Stimulated activated CD4-positive, alpha-beta T cell treated with anti-CD3 and anti-CD28 coated beads, TNF-alpha, amount 100 ng/mL, for 1 hour (primary cell): ENCODE measurements around the gene LAMA4.
A peak's percentile ranks its signal among the peaks of the same experiment; 100 is the strongest.

ENCODE experiments used
- DNase-seq, 3 donors: peaks; one replicate each; pipeline ENCODE4 v3.0.0-alpha.2; 2020; ENCODE audit warnings: low read depth in 3 of 3, low spot score in 1 of 3

The LAMA4 gene

DNA sequence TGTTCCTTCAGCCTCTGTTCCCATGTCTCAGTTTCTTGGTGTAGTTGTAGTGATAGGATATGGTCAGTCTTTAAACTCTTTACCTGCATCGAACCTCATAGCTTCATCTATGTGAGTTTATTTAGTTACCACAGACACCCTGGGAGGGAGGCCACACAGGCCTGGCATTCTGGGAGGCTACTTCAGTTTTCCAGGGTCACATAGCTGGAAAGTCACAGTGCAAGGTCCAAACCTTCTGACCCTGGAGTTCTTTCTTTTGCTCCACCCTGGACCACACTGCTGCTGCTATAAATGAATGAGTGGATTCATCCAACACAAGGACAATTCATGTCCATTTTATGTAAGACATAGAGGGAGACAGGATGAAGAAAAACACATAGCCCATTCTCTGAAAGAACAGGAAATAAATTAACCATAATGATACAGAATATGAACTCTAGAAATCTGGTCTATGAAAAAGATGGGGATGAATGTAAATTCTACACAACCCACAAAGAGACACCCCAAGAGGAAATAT lies 60.8 kb downstream of the LAMA4 start:
- no peak for DNase-seq

DNA sequence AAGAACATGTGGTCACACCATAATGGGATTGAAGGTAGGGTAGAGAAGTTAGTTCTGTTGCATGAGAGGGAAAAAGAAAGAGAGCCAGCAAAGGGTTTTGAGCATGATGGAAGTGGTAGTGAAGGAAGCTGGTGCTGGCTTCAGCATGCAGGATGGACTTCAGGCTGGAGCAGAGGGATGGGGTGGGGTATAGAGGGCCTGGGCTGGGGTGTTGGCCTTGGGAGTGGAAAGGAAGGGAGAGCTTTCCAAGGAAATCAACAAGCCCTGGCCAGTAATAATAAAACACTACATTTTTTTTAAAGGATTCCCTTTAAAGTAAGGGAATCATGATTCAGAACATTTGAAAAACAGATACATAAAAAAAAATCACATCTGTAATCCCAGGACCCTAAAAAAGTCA lies 61.2 kb downstream of the LAMA4 start:
- DNase-seq: no peak

DNA sequence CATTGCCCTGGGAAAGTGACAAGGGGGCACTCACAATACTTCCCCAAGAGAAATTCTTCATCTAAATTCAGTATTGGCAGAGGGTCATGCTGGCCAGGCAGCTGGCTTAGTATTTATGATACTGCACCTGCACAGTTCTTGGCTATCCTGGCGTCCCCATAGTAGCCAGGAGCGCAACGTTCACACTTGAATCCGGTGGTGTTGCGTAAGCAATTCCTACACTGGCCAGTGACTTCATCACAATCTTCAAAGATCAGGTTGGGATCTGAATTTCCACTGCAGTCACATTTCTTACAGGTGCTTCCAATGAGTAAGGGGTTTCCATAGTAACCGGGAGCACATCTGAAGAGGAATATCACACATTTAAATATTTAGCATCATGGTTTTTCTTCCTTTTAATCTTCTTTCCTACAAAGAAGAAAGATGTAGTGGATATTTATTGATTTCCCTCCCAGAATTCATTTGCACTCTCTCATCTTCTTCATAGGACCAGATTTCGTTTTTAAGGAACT lies 62.8 kb downstream of the LAMA4 start:
- no peak for DNase-seq

DNA sequence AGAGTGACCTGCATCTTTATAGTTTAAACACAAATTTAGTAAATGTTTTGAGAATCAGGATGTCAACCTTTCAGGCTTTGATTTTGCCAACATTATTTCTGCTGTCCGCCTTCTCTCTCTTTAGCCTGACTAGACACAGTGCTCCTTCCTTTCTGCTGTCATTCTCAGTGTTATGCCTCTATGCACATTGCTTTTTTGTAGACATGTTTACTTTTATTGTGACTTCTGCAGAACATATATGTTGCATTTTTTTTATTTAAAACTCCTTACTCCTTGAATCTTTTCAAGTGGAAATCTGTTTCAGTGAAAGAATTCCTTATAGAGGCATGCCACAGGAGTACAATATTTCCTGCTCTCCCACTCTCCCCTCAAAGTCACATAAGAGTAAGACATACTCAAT lies 64.2 kb downstream of the LAMA4 start:
- no peak for DNase-seq

DNA sequence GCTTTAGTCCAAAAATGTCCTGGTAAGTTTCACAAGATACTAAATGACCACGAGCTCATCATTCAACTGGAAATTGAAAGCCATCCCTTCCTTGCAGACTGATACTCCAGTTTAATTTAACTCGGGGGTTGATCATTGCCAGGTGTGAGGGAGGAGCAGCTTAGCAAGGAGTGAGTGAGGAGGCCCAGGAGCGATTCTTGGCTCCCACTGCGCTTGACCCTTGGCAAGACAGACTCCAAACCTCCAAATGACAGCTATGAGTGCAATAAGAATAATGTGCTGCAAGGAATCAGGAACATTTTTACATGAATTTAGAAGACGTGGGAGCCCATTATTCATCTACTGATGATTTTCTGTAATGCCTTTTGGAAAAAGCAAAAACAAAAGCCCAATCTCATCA lies 64.9 kb downstream of the LAMA4 start:
- no peak for DNase-seq

DNA sequence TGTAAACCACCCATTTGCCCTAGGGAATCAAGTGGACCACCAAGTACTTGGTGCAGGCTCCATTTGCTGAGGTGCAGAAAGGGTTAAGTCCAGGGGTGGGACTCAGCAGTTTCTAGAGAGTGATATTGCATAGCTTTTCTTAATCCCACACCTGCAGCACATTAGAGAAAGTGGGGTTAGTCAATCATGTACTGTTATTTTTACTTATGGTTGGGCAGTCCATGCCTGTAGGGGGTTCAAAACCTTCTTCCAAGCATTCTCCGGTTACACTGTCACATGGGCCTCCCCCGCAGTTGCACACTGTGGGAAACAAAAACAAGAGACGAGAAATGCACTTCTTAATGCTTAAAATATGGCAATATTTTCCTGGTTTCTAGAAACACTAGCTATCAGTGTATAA lies 65.5 kb downstream of the LAMA4 start:
- DNase-seq: no peak

DNA sequence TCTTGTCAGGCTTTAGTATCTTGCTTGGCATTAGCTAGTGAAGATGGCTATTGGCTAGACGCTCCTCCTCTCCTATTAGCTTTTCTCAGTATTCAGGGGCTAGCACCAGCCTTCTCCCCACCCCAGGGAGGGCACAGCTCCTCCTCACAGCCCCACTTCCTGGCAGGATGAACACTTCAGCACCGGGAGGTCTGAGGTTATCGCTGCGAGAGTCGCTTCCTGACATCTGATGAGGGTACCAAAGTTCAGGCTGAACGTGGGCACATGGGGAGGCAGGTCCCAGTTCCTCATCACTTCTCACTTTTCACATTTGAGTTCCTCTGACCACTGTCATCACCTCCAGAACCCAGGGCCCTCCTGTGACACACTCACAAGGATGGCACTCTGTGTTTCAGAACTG lies 66.6 kb downstream of the LAMA4 start:
- DNase-seq: no peak

DNA sequence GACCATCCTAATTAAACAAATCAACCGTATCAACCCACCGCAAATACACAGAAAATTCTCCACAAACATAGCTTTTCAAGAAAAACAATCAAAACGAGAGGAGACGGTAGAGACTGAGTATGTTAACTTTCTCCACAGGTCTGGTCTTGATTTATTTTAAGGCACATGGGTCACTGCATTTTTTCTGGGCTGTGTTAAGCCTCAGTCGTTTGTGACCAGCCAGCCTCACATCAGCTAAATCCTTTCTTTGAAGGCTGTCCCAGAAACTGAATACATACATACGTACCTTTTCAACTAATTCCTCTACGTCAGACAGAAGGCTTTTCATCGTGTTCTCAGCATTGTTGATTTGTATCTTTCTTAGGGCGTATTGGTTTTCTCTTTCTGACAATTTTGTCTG lies 69.4 kb downstream of the LAMA4 start:
- no peak for DNase-seq

DNA sequence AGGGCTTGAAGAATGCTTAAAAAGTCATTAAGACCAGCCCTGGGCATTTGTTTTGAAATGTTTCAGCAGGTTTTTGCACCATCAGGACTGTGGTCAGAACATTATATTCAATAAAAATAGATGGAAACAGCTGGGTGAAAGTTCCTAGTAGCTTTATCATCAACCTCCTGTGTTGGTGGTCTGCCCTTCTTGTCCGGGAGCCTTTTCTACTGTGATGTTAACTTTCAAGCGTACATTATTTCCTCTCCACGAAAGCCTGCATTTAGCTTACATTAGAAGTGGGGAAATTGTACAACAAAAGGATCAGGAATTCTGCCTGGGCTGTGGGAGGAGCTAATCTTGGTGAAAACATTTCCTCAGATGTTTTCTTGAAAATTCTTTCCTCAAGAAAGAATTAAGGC lies 71.1 kb downstream of the LAMA4 start:
- DNase-seq: no peak

DNA sequence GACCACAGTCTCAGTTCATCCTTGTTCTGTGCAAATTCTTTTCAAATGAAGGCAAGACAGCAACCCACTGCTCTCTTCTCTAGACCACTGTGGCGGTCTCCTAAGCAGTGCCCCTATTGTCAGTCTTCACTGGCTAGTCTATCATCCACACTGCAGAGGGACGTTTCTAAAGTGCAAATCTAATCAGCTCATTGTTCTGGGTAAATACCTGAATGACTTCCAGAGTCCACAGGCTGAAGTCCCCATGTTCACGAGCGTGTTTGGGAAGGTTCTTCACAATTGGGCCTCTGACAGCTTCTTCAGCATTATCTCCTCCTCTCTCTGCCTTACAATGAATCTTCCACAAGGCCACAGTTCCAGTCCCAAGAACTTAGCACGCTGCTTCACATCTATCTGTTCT lies 73.2 kb downstream of the LAMA4 start:
- no peak for DNase-seq

DNA sequence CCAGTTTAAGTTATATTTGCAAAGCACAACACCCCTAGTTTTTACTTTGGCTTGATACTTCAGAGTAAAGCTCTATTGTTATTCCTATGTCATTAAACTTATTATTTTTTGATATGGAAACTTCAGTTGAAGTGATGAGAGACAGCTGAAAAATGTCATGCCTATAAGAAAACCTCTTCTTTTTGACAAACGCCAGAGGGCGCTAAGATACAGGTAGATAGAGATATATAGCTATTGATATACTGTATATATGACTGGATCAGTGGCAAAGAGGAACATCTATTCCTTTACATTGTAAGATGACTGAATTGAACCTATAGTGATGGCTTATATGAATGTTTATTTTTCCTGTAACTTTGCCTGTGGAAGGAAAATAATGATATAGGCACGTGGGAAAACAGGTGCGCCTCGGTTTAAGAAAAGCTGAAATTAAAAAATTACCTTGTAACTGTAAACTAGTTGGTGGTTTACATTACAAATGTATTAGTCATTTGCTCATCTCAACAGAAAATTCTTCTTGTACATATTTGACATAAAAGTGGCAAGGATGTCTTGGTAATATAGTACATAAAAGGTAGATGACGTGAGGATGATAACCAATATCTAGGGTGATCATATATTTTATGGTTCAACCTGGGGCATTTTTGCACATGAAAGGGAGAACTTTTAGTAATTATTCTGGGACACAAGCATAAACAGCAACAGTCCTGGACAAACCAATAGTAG lies 74.1 kb downstream of the LAMA4 start:
- DNase-seq: peak in 1 of 3 donors; percentile 17

DNA sequence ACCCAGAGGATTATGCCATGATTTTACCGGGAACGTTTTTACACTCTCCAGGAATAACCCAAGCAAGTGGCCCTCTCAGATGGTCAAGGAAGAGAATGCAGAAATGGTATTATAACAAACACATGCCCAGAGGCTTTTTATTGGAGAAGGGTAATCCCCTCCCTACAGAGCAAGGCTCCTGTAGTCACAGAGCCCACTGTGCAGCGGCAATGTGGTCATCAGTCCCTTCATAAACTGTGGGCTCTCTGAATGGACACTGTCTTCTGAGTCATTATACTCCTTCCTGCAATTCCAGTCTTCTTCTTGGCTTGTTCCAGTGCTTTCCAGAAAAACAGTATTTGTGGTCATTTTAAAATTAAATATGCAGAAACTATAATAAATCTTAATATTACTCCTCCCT lies 74.7 kb downstream of the LAMA4 start:
- DNase-seq: no peak

DNA sequence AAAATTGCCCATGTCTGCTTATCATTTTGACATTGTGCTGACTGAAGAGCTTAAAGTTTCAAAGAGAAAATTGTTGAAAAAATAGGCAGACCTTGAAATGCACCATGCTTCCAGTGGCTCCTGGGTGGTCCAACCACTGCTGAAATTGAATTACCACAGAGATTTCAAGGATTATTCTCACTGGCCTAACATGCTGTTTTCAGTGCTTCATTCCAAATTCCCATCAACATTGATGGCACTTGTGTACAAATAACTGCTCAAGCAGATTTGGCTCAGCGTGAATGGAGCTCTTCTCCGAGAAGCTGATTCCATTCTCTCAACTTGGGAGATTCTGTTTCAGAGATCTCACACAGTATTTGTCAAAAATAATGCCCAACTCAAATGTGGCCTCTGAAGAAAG lies 75.5 kb downstream of the LAMA4 start:
- DNase-seq: no peak

DNA sequence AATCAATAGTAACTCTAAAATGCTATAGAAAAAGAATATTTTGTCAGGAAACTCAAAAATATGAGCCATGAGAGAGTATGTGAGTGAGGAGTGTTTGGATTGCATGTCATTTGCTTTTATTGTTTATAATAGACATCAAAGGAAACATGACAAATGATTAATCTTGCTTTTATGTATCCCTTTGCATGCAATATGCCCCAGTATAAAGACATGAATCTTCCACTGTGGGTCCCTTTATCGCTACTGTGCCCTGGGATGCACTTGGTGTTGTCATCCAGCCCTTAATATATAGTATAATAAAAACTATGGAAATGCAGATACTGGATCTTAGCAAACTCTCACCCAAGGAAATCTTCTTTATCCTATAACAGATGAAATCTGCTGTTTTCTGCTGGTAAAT lies 77.3 kb downstream of the LAMA4 start:
- no peak for DNase-seq

DNA sequence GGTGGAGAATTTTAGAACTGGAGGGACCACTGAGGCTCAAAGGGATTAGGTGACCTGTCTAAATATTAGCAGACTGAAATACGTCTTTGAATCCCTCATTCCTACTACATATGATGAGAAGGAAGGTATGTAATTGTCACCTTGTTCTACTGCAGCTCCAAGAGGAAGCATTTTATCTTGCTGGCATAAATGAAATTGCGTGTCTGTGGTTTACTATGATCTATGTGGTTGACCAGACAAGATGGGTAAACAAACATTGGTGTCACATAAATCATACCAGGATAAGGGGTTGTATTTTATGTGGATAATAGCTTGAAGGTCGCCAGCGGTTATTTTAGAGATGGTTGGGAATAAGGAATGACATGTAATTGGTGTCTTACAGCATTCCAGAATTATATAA lies 78.2 kb downstream of the LAMA4 start:
- DNase-seq: no peak

DNA sequence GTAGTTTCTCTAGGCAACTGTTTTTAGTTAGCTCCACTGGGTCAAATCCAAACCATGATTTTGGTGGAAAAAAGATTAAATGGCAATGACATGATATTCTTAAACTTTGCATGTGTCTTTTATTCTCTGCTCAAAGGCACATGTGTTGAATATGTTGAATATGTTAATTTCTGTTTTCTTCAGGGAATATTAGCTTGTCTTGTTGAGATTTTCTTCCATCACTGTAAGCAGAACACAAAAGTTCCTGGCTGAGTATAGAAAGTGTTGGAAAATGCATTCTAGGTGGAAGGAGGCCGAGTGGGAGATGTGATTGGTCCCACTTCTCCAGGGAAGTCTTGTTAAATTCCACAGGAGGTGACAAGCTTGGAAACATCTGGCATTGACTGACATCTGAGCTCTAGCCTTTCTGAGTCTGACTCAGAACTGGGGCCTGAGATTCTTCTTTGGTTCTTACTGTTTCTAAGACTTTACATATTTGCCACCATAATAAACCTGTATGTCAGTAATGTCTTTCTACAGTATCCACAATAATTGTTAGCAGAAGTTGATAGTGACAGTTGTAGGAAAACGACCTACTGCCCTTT lies 81.1 kb downstream of the LAMA4 start:
- DNase-seq: no peak

DNA sequence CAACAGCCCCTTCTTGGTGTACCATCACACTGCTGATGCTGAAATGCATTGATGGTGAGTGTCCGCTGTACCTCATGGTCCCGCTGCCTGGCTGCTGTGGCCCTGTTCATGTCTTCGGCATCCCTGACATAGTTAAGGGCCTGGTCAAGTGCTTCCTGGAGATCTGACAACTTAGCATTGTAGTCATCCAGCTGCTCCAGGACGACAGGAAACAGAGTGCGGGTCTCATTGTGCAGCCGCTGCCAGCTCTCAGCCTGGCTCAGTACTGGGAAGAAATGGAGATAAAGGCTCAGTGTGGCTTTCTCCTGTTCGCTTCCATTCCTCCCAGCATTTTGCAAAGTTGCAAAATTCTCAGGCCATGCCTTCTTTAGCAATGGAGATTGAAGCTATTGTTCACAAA lies 81.8 kb downstream of the LAMA4 start:
- no peak for DNase-seq

DNA sequence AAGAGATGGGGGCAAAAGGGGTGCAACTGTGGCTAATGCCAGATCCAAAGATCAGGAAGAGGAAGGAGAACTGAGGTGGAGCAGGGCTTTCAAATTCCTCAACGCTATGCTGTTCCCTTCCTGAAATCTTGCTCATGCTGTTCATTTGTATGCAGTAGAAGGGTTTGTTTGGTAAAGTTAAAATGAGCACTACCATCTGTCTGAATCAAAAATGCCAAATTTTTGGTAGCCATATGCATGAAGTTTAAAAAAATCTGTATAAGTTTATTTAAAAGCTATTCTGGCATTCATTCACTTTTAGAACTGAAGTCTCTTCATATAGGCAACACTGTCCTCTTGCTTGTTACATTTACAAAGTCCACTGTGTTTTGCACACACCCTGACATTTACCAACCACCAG lies 84.8 kb downstream of the LAMA4 start:
- no peak for DNase-seq

DNA sequence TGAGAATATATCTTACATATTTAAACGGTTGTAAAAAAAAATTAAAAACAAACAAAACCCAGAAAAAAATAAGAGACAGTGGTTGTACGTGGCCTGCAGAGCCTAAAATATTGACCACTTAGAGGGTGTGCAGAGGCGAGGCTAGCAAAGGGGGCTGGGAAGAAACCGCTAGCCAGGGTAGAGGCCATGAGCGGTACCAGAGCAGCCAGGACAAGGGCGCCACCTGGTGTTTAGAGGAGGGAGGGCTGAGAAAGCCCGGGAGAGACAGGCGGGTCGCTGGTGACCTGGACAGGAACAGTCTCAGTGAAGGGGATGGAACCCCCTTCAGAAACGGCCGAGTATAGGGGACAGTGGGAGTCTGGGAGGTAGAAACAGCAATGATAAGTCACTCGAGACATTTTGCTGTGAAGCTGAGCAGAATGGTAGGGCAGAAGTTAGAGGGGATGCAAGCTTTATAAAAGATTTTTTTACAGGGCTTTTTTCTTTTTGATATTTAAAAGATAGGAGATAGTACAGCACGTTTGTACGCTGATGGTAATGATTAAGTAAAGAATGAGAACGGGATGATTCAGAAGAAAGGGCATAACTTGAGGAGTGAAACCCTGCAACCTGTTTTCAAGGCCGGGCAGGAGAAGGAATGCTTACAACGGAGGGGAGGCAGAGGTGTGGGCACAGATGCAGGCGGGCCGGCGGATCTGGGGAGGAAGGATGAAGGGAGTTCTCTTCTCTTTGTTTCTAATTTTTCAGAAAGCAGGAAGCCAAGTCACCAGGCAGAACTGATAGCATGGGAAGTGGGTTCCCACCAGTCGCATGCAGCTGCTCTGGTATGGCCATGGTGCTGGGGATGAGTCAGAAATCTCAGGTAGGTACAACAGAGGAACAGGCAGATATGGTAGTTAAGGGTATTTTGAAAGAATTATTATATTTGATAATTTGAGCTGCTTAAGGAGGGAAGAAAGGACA lies 90.8 kb downstream of the LAMA4 start:
- DNase-seq: peak; percentile 10 to 75 (median 52)

DNA sequence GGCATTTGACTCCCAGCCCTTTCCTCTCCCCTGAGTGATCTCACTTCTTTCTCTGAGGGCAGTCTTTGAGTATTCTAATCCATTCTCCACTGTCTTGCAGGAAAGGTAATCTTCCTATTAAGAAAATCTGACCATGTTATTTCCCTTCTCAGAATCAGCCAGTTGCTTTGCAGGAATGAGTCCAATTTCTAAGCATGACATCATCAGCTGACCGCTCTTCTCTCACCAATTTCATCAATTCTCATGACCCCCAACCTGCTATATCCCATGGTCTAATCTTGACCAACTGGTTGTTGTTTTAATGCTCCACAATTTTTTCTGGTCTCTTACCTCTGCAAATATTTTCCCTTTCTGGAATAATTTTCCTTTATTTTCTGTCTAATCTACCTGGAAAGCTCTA lies 93.6 kb downstream of the LAMA4 start:
- no peak for DNase-seq

DNA sequence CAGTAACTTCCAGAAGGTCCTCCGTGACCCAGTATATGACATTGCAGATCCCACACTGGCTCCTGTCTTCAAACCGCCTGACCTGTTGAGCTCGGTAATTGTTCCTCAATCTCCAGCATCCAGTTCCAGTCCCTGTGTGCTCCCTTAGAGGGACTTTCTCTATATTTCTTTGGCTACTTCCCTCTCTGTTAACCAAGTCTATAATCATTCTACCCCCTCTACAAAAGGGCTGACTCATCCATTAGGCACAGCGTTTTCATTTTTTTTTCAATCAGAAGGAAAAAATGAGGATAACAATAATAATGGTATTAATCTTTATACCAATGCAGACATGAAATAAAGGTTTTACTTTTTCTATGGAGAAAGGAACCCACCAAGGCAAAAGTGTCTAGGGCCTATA lies 97.7 kb downstream of the LAMA4 start:
- DNase-seq: no peak

DNA sequence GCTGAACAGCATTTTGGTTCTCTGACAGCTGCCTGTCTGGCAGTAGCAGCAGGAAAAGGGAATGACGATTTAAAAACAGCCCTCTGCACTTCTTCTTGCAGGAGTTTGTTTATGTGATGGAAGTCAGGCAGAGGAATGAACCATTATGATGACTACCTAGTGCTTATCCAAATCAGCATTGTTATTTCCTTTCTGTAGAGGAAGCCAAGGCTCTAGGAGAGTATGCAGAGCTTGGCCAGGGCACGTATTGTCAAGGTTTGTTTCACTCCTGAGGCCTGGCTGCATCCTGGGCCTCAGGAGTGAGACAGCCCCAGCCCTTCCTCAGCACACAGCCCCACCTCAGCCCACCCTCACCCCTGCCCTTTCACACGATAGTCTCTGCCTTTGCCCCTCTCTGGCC lies 98.5 kb downstream of the LAMA4 start:
- no peak for DNase-seq
